Raji (cell line): Measurements from ENCODE around the gene UBE2F.

Experiments
- POLR2A ChIP-seq: IDR thresholded peaks from 2 replicates; pipeline ENCODE4 v1.6.1; 2011; ENCODE audit warnings: low read depth, low read length, control low read depth; ENCODE audit not compliant: insufficient read depth

UBE2F gene

DNA sequence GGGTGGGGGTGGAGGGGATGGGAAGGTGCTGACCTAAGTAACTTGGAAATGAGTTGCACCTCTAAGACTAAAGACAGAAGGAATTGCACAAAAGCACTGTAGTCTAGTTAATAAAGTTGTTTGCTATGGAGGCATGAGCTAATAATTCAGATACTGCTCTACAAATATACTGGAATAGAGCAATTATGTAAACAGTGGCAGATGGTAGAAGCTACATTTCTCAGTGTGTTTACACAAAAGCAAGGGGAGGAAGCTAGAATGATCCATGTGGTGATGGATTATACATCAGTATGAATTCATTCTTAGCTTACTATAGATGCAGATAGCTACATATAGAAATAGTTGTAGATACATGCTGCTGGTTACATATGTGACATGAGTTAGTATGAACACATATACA lies 27.6 kb upstream of the UBE2F start:
- no peak for TF ChIP-seq POLR2A

DNA sequence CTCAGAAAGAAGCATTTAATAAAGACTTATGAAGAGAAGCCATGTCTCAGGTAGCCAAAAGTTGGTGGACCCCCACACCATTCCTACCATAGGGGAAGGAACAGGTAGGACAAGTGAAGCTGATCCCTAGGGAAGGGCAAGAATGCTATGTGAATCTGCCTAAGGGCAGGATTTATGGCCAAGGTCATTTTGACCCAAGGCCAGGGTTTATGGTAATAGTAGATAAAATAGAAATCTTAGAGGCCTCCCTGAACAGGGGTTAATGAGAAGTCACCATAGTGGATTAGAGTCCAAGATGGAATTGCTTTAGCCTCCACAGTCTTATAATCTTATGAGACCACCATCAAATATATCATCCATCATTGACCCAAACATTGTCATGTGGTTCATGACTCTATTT lies 26.0 kb upstream of the UBE2F start:
- no peak for TF ChIP-seq POLR2A

GRCh38 chr2:237941239-237941638 lies 25.6 kb upstream of the UBE2F start:
- TF ChIP-seq POLR2A, result no peak

DNA sequence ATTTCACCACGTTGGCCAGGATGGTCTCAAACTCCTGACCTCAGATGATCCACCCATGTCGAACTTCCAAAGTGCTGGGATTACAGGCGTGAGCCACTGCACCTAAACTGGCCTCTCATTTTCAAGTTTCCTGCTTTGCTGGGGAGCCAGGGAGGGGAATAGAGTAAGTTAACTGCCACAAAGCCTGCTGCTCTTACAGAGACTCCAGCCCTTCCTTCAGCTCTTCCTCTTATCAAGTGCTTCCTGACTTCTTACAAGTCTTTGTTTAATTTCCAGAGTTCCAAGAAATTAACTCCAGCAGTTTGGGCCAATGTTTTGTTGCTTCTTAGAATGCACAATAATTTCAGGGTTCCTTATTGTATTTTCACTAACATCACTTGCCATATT lies 24.3 kb upstream of the UBE2F start:
- no peak for TF ChIP-seq POLR2A

GRCh38 chr2:237943395-237944094 lies 23.3 kb upstream of the UBE2F start:
- TF ChIP-seq POLR2A, result no peak

- TF ChIP-seq POLR2A, result no peak
Measured at GRCh38 chr2:237944302-237944701, 22.5 kb upstream of the UBE2F start.

DNA sequence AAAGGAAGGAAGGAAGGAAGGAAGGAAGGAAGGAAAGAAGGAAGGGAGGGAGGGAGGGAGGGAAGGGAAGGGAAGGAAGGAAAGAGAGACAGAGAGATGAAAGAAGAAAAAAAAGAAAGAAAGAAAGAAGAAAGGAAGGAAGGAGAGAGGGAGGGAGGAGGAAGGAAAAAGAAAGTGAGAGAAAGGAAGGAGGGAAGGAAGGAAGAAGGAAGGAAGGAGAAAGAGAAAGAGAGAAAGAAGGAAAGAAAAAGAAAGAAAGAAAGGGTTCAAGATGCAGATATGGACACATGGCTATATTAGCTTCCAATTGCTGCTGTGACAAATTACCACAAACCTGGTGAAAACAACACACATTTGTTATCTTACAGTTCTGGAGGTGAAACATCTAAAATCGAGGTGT lies 20.4 kb upstream of the UBE2F start:
- TF ChIP-seq POLR2A, result no peak

GRCh38 chr2:237951878-237952277 lies 14.9 kb upstream of the UBE2F start:
- TF ChIP-seq POLR2A, result no peak

DNA sequence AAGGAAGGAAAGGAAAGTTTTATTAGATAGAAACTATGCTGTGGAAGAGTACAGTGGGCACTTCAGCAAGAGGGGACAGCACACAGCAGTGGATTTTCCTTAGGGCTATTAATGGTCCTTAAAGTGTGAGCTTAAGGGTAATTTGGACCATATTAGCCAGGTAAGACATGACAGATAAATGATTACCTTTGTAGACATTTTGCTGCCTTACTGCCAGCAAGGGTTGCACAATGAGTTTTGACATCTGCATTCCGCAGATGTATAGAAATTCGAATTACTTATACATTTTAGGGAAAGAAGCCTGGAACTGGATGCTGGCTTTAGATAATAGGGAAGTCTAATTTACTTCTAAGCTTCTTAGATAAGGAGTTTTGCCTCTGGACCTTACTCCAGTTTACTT lies 14.0 kb upstream of the UBE2F start:
- TF ChIP-seq POLR2A, result no peak

- no peak for TF ChIP-seq POLR2A
Measured at GRCh38 chr2:237955640-237956401, 11.0 kb upstream of the UBE2F start.

DNA sequence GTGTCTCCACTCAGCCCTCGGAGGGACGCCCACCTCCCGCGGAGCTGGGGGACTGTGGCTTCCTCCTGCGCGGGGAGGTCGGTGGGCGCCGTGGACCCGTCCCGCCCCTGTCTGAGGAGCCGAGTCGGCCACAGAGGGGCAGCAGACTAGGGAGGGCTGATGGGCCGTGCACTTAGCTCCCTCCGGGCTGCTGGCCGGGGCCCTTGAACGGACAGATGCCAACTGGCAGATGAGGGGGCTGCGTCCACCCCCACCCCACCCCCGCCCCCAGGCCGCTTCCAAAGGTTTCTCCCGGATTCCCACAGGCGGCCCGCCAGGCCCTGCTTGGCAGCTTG lies 10.4 kb upstream of the UBE2F start:
- no peak for TF ChIP-seq POLR2A

DNA sequence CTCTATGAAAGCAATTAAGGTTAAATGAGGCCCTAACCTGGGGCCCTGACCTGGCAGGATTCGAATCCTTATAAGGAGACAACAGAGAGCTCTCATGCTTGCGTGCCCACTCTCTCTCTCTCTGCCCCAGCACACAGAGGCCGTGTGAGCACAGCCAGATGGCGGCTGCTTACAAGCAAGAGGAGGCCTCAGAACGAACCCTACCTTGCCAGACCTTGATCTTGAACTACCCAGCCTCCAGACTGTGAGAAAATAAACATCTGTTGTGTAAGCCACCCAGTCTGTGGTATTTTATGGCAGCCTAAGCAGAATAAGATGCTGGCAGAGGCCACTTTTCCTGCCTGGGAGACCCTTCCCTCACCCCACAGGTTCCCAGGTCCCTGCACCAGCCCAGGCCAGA lies 5.2 kb upstream of the UBE2F start:
- TF ChIP-seq POLR2A, result no peak

- no peak for TF ChIP-seq POLR2A
Measured at GRCh38 chr2:237962432-237963084, 4.3 kb upstream of the UBE2F start.

- TF ChIP-seq POLR2A, result no peak
Measured at GRCh38 chr2:237964194-237964577, 2.6 kb upstream of the UBE2F start.

GRCh38 chr2:237964578-237965404 lies 2.0 kb upstream of the UBE2F start:
- no peak for TF ChIP-seq POLR2A

- TF ChIP-seq POLR2A, result no peak
Measured at GRCh38 chr2:237966250-237966564, 607 bp upstream of the UBE2F start.
